Stimulated activated CD4-positive, alpha-beta T cell treated with anti-CD3 and anti-CD28 coated beads, Interleukin-2, amount 100 ng/mL, for 4 hours (primary cell): ENCODE results near the gene ZNF469.

Experiments used
- DNase-seq: peaks from one replicate; pipeline ENCODE4 v3.0.0-alpha.2; 2020; ENCODE audit warnings: low read depth

The ZNF469 gene

GRCh38 chr16:88428616-88429386, 46.0 kb downstream of the ZNF469 start:
- no peak for DNase-seq

GRCh38 chr16:88429387-88430184, 46.8 kb downstream of the ZNF469 start:
- no peak for DNase-seq

GRCh38 chr16:88430185-88430523, 47.4 kb downstream of the ZNF469 start:
- DNase-seq, result no peak

- DNase-seq, result no peak
Measured at GRCh38 chr16:88430524-88431446, 48.0 kb downstream of the ZNF469 start.

- DNase-seq, result no peak
Measured at GRCh38 chr16:88431651-88432050, 48.9 kb downstream of the ZNF469 start.

- DNase-seq, result no peak
Measured at GRCh38 chr16:88432174-88432573, 49.4 kb downstream of the ZNF469 start.
